ENCODE results near the gene SETMAR. TPM values are rescaled to one million over a fixed set of nuclear protein-coding genes. Genes with fewer than 3 reads are reported as not detected.

SETMAR gene
- total and polyA plus RNA-seq, 2 of the 8 experiments (the other 6 are each of a cell fraction or from before 2014, with no cell fraction given), result 16.1 to 25.3 TPM

DNA sequence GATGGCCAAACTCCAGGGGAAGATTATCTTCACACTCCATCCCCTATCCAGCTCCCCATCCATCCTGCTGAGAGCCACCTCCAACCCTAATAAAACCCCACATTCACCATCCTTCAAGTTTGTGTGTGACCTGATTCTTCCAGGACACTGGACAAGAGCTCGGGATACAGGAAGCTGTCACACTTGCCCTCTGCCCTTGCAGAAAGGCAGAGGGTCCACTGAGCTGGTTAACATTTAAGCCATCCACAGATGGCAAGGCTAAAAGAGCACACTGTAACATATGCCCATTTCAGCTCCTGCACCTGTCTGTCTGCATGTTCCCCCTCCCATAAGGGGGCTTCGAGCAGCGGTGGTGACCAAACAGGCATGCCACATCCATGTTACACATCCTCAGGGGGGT, 29.8 kb downstream of the SETMAR start:
- H3K27me3 ChIP-seq (replicated peaks in 1 of 4; ENCODE audit: control insufficient read depth in 3 of 4, extremely low read depth in 1 of 4, insufficient read depth in 3 of 4, low read length in 3 of 4), result no peaks in the 10 kb centered on the region
- H2BK20ac ChIP-seq (ENCODE audit: low read length), result 0 out of 2 replicates have a peak overlapping the region, but pooled peaks have one; percentile 48
- no peak overlapping the region for H3K18ac ChIP-seq (ENCODE audit: extremely low read depth, low read length)
- H3K4me1 ChIP-seq (replicated peaks in 1 of 4; ENCODE audit: control insufficient read depth in 3 of 4, insufficient read depth in 4 of 4, low read length in 3 of 4), result peaks cover 1 to 11% (median 6%) of the 10 kb centered on the region in 4 experiments; a peak in 4 of 7 replicates
- H3K4me3 ChIP-seq (ENCODE audit: extremely low read depth in 1 of 4, insufficient read depth in 2 of 4, low read depth in 3 of 4, low read length in 4 of 4), result no peak overlapping the region
- no peak overlapping the region for H3K4me2 ChIP-seq (ENCODE audit: insufficient read depth in 1 of 2, low read depth in 2 of 2, low read length in 2 of 2)
- H2AK5ac ChIP-seq (ENCODE audit: low read depth, low read length), result peak overlapping the region; percentile 53; the same call in 1 of the 2 replicates
- H4K20me1 ChIP-seq (replicated peaks in 1 of 2; ENCODE audit: control insufficient read depth in 1 of 2, insufficient read depth in 2 of 2, low read length in 2 of 2), result no peaks in the 10 kb centered on the region
- H3K56ac ChIP-seq (replicated peaks; ENCODE audit: insufficient read length, low read depth, low read length), result peak overlapping the region; percentile 33
- FAIRE-seq (no peak), DNase-seq (ENCODE audit: low read depth in 1 of 2, low spot score in 2 of 2) (no peak)
- H3K36me3 ChIP-seq (ENCODE audit: control insufficient read depth in 2 of 4, insufficient read depth in 4 of 4, low read length in 3 of 4), result peaks cover 0 to 3% (median 0%) of the 10 kb centered on the region in 4 experiments; a peak in 1 of 8 replicates
- no peak overlapping the region for H4K8ac ChIP-seq (ENCODE audit: extremely low read depth, insufficient read depth, low read length)
- no peak overlapping the region for H2BK5ac ChIP-seq (ENCODE audit: low read depth, low read length)
- H3K4ac ChIP-seq (replicated peaks; ENCODE audit: insufficient read length, low read depth, low read length), result no peak overlapping the region
- peak overlapping the region; percentile 96; the same call in 1 of the 2 replicates for H2BK15ac ChIP-seq (ENCODE audit: low read length)
- H2BK12ac ChIP-seq (ENCODE audit: low read depth, low read length), result peak overlapping the region; percentile 88; the same call in 1 of the 2 replicates
- no peak overlapping the region for H3K14ac ChIP-seq (ENCODE audit: insufficient read length)
- H3K23me2 ChIP-seq (ENCODE audit: low read depth, low read length), result 0 out of 2 replicates have a peak, but pooled peaks cover 2% of the 10 kb centered on the region
- no peak overlapping the region for H2BK120ac ChIP-seq (replicated peaks; ENCODE audit: low read depth, low read length)
- no peaks in the 10 kb centered on the region for H3K79me2 ChIP-seq (ENCODE audit: control insufficient read depth in 1 of 2, insufficient read depth in 2 of 2, low read length in 2 of 2)
- POLR2A ChIA-PET (ENCODE audit: partially characterized antibody), result interaction anchor here (1.5 kb wide), 1 partner anchor 25 kb away, joined by 4 read pairs; no protein-coding TSS in a partner anchor
- H3K23ac ChIP-seq (ENCODE audit: insufficient read length), result no peak overlapping the region
- TF ChIP-seq CBX8 (IDR thresholded peaks at IDR 0.05; ENCODE audit: borderline replicate concordance, low read depth, low read length) (no peak), MAFK (IDR thresholded peaks at IDR 0.05; ENCODE audit: low read depth, low read length) (no peak), TCF12 (IDR thresholded peaks at IDR 0.05; ENCODE audit: low read depth, low read length) (no peak), JUN (IDR thresholded peaks at IDR 0.05; ENCODE audit: low read depth, low read length) (no peak), KDM1A (IDR thresholded peaks at IDR 0.05; ENCODE audit: borderline replicate concordance, low read length) (no peak), SAP30 (IDR thresholded peaks at IDR 0.05; ENCODE audit: insufficient read depth, insufficient replicate concordance, low read length) (no peak), SRF (IDR thresholded peaks at IDR 0.05; ENCODE audit: low read depth, low read length) (no peak), RAD21 (IDR thresholded peaks at IDR 0.05 in 1 of 2, conservative IDR thresholded peaks at IDR 0.05 in 1 of 2; ENCODE audit: low read depth in 2 of 2, low read length in 2 of 2) (no peak), RFX5 (IDR thresholded peaks at IDR 0.05; ENCODE audit: borderline replicate concordance, low read depth, low read length) (no peak), GTF2F1 (IDR thresholded peaks at IDR 0.05; ENCODE audit: borderline replicate concordance, low read depth, low read length) (no peak)
- no peak overlapping the region for H3K9ac ChIP-seq (replicated peaks in 1 of 4; ENCODE audit: extremely low read depth in 1 of 4, low read depth in 3 of 4, low read length in 3 of 4)
- H4K91ac ChIP-seq (replicated peaks; ENCODE audit: insufficient read length, low read length), result no peak overlapping the region
- no peak overlapping the region for H2AFZ ChIP-seq (ENCODE audit: low read length)
- H3K27ac ChIP-seq (ENCODE audit: low read depth, low read length), result no peak overlapping the region
- peaks cover 11 to 17% of the 10 kb centered on the region in 2 experiments; a peak in 3 of 4 replicates for H3K9me3 ChIP-seq (ENCODE audit: insufficient read depth in 2 of 2, low read depth in 1 of 2, low read length in 1 of 2)
- WGBS, 2 experiments (ENCODE audit: extremely low coverage in 1 of 2, insufficient coverage in 1 of 2, insufficient read length in 1 of 2, insufficient replicate concordance in 2 of 2, low coverage in 1 of 2, low lambda C conversion rate in 2 of 2, missing lambda C conversion rate in 1 of 2), result 87% methylated on average over 3 of the region's 3 CpGs; no CpG with 5 or more reads in 1 of the 2 experiments
- H4K5ac ChIP-seq (ENCODE audit: insufficient read length, low read depth, low read length), result no peak overlapping the region
- CTCF ChIA-PET (ENCODE audit: partially characterized antibody), result interaction anchor here (1.1 to 6.1 kb wide), 6 partner anchors 10 to 300 kb away, joined by 3 to 21 read pairs (median 5); no protein-coding TSS in a partner anchor
- no peaks in the 10 kb centered on the region for H3K79me1 ChIP-seq (ENCODE audit: low read depth, low read length)
